Upper lobe of left lung (tissue), 6 donors: Measurements from ENCODE around the gene ATG7. TPM values are rescaled to one million over a fixed set of nuclear protein-coding genes. Genes with fewer than 3 reads are reported as not detected.

ENCODE experiments used
- ATAC-seq, 2 donors: fragments of 200-7000 bp; cut with Tn5 transposase; one replicate each; pipeline ENCODE4 v1.9.1; 2022; ENCODE audit warnings: mild to moderate bottlenecking in 2 of 2, moderate library complexity in 2 of 2; ENCODE audit not compliant: low FRiP score in 2 of 2
- DNase-seq, 2 donors: peaks; one replicate each; pipeline ENCODE4 v3.0.0-alpha.2; 2019 to 2020
- H3K27ac ChIP-seq, 4 donors: fragments of 200-600 bp; sonication (generic); one replicate each; pipeline ENCODE4 v1.5.1; 2016 to 2019
- H3K27me3 ChIP-seq, 4 donors: fragments of 200-600 bp; sonication (generic); one replicate each; pipeline ENCODE4 v1.5.1; 2017 to 2019
- H3K36me3 ChIP-seq, 4 donors: fragments of 200-600 bp; sonication (generic); one replicate each; pipeline ENCODE4 v1.5.1; 2016 to 2019
- H3K4me1 ChIP-seq, 4 donors: fragments of 200-600 bp; sonication (generic); one replicate each; pipeline ENCODE4 v1.5.1; 2018 to 2019
- H3K4me3 ChIP-seq, 4 donors: fragments of 200-600 bp; sonication (generic); one replicate each; pipeline ENCODE4 v1.5.1; 2017 to 2019; ENCODE audit warnings: mild to moderate bottlenecking in 2 of 4, moderate library complexity in 1 of 4
- H3K9me3 ChIP-seq, 4 donors: fragments of 200-600 bp; sonication (generic); one replicate each; pipeline ENCODE4 v1.5.1; 2018 to 2019
- CTCF ChIP-seq, 6 experiments: fragments of 450-650 bp in 4 of 6; fragments of 200-600 bp in 2 of 6; sonication (generic) in 2 of 6; IDR thresholded peaks; one replicate each; pipeline ENCODE4 v1.5.1; 2016 to 2019; ENCODE audit warnings: antibody characterized with exemption in 6 of 6
- EP300 ChIP-seq, 4 donors: sonication (generic); formaldehyde crosslinking; IDR thresholded peaks; one replicate each; pipeline ENCODE4 v1.5.1; 2017; ENCODE audit warnings: antibody characterized with exemption in 4 of 4, control low read depth in 2 of 4
- POLR2A ChIP-seq, 4 donors: fragments of 450-650 bp; IDR thresholded peaks; one replicate each; pipeline ENCODE4 v1.5.1; 2016 to 2017; ENCODE audit warnings: antibody characterized with exemption in 4 of 4, mild to moderate bottlenecking in 2 of 4
- POLR2AphosphoS5 ChIP-seq, 2 donors: sonication (generic); formaldehyde crosslinking; IDR thresholded peaks; one replicate each; pipeline ENCODE4 v1.5.1; 2017; ENCODE audit warnings: antibody characterized with exemption in 2 of 2
- WGBS, 2 donors: methylation state at CpG; one replicate each; pipeline ENCODE4 v1.1.5; 2017 to 2018; 5-methylcytosine and 5-hydroxymethylcytosine counted together
- total RNA-seq, 6 donors: library from RNA; depleted of rRNA in 4 of 6; stranded (reverse); fragments of >200 nt in 4 of 6; gene quantifications; one replicate each; pipeline versions ENCODE4 v1.1.0 to v1.2.1, GENCODE V29; 2016 to 2021
- donor health status: DM: no; HTN: no; CAD: no; lungs with moderate emphysema.
- donor health status: DM: no; HTN: yes; CAD: no; lungs with severe emphysema.

ATG7 gene
- total RNA-seq, 6 donors from 2014 or later: 52.4 to 195 (median 74.1) TPM

GRCh38 chr3:11554666-11555065 lies 282.5 kb downstream of the ATG7 start:
- Histone ChIP-seq H3K9me3 (no peaks in the 10 kb centered on the region), H3K27ac (peak overlapping the region in 2 of 4 donors; percentile 75 to 78), H3K36me3 (peaks cover 0 to 45% (median 22%) of the 10 kb centered on the region in 4 donors), H3K27me3 (no peaks in the 10 kb centered on the region), H3K4me3 (no peak overlapping the region), H3K4me1 (peaks cover 14 to 41% (median 31%) of the 10 kb centered on the region in 4 donors)
- ATAC-seq: no peak
- DNase-seq: no peak
- no peak for TF ChIP-seq POLR2A (IDR thresholded peaks at IDR 0.05)
- TF ChIP-seq EP300 (IDR thresholded peaks at IDR 0.05): no peak
- TF ChIP-seq CTCF (IDR thresholded peaks at IDR 0.05): no peak
- TF ChIP-seq POLR2AphosphoS5 (IDR thresholded peaks at IDR 0.05): no peak
- 87 to 93% methylated on average over 8 to 10 of the region's 12 CpGs for WGBS, 2 donors

GRCh38 chr3:11555211-11555782 lies 283.1 kb downstream of the ATG7 start:
- peaks cover 19 to 48% (median 34%) of the 10 kb centered on the region in 4 donors for H3K4me1 ChIP-seq
- H3K27ac ChIP-seq: peak overlapping the region; percentile 6 to 75 (median 40)
- H3K27me3 ChIP-seq: no peaks in the 10 kb centered on the region
- 89 to 96% methylated on average over 5 to 10 of the region's 13 CpGs for WGBS, 2 donors
- no peaks in the 10 kb centered on the region for H3K9me3 ChIP-seq
- H3K4me3 ChIP-seq: no peak overlapping the region
- no peak for ATAC-seq
- peaks cover 0 to 45% (median 22%) of the 10 kb centered on the region in 4 donors for H3K36me3 ChIP-seq
- DNase-seq: peak in 1 of 2 donors; percentile 64
- TF ChIP-seq POLR2AphosphoS5 (IDR thresholded peaks at IDR 0.05): no peak
- no peak for TF ChIP-seq EP300 (IDR thresholded peaks at IDR 0.05)
- no peak for TF ChIP-seq POLR2A (IDR thresholded peaks at IDR 0.05)
- no peak for TF ChIP-seq CTCF (IDR thresholded peaks at IDR 0.05)

- Histone ChIP-seq H3K36me3 (peaks cover 0 to 45% (median 22%) of the 10 kb centered on the region in 4 donors), H3K4me3 (no peak overlapping the region), H3K9me3 (no peaks in the 10 kb centered on the region), H3K27me3 (no peaks in the 10 kb centered on the region), H3K27ac (peak overlapping the region; percentile 6 to 75 (median 40)), H3K4me1 (peaks cover 27 to 52% (median 38%) of the 10 kb centered on the region in 4 donors)
- no peak for TF ChIP-seq EP300 (IDR thresholded peaks at IDR 0.05)
- DNase-seq: peak in 1 of 2 donors; percentile 68
- ATAC-seq: no peak
- whole genome bisulfite sequencing, 2 donors: 81% methylated on average over 18 to 23 of the region's 23 CpGs
Observed at GRCh38 chr3:11555881-11556633, 283.9 kb downstream of the ATG7 start.

GRCh38 chr3:11556851-11557644 lies 284.9 kb downstream of the ATG7 start:
- H3K27ac ChIP-seq: peak overlapping the region in 1 of 4 donors; percentile 11

GRCh38 chr3:11558002-11558401 lies 285.8 kb downstream of the ATG7 start:
- H3K4me1 ChIP-seq: peaks cover 37 to 67% (median 44%) of the 10 kb centered on the region in 4 donors
- peaks cover 0 to 54% (median 31%) of the 10 kb centered on the region in 4 donors for H3K36me3 ChIP-seq
- TF ChIP-seq POLR2AphosphoS5 (IDR thresholded peaks at IDR 0.05): no peak
- no peak for TF ChIP-seq EP300 (IDR thresholded peaks at IDR 0.05)
- no peak for TF ChIP-seq POLR2A (IDR thresholded peaks at IDR 0.05)
- TF ChIP-seq CTCF (IDR thresholded peaks at IDR 0.05): no peak
- DNase-seq (no peak), ATAC-seq (no peak)
- 87 to 89% methylated on average over 11 to 13 of the region's 13 CpGs for WGBS, 2 donors
- H3K4me3 ChIP-seq: no peak overlapping the region
- H3K27me3 ChIP-seq: no peaks in the 10 kb centered on the region
- no peak overlapping the region for H3K27ac ChIP-seq
- no peaks in the 10 kb centered on the region for H3K9me3 ChIP-seq

More at GRCh38 chr3:11556851-11557644, 284.9 kb downstream of the ATG7 start:
- no peak for TF ChIP-seq EP300 (IDR thresholded peaks at IDR 0.05)
- no peaks in the 10 kb centered on the region for H3K9me3 ChIP-seq
- no peak overlapping the region for H3K4me3 ChIP-seq
- peak in 1 of 2 donors; percentile 68 for ATAC-seq
- peak in 1 of 2 donors; percentile 51 for DNase-seq
- H3K36me3 ChIP-seq: peaks cover 0 to 45% (median 22%) of the 10 kb centered on the region in 4 donors
- peaks cover 35 to 59% (median 40%) of the 10 kb centered on the region in 4 donors for H3K4me1 ChIP-seq
- H3K27me3 ChIP-seq: no peaks in the 10 kb centered on the region
- WGBS, 2 donors: 75 to 84% methylated on average over 16 of the region's 16 CpGs
